GM18951 (cell line): ENCODE results near the gene SNAI3.

ENCODE experiments used
- POLR2A ChIP-seq: IDR thresholded peaks from 4 replicates; pipeline ENCODE4 v1.6.1; 2011; ENCODE audit warnings: mild to moderate bottlenecking; ENCODE audit not compliant: insufficient read length, insufficient read depth; ENCODE audit errors: extremely low read depth
- in situ Hi-C: fragments of 300-500 bp; cut with MboI; formaldehyde crosslinking; loops from one replicate; pipeline ENCODE4 v1.12.0; 2022; ENCODE audit warnings: low sequenced_read_pairs, mixed read lengths, inconsistent platforms; ENCODE audit not compliant: unreplicated experiment

Gene SNAI3

DNA sequence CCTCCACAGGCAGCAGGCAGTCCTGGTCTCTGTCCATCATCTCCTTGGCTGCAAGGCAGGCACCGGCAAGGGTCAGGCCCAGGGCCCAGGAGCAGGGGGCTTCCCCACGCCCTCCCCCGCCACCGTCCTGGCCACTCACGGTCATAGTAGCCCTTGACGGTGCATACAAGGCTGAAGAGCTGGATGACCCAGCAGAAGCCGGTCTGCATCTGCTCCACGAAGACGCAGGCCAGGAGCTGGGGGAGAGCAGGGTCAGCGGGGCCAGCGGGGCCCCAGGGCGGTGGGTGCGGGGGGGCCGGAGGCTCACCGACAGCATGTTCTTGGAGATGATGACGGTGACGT is 40.1 kb upstream of the SNAI3 start:
- no peak for TF ChIP-seq POLR2A
- in situ Hi-C loops: no loop called here

DNA sequence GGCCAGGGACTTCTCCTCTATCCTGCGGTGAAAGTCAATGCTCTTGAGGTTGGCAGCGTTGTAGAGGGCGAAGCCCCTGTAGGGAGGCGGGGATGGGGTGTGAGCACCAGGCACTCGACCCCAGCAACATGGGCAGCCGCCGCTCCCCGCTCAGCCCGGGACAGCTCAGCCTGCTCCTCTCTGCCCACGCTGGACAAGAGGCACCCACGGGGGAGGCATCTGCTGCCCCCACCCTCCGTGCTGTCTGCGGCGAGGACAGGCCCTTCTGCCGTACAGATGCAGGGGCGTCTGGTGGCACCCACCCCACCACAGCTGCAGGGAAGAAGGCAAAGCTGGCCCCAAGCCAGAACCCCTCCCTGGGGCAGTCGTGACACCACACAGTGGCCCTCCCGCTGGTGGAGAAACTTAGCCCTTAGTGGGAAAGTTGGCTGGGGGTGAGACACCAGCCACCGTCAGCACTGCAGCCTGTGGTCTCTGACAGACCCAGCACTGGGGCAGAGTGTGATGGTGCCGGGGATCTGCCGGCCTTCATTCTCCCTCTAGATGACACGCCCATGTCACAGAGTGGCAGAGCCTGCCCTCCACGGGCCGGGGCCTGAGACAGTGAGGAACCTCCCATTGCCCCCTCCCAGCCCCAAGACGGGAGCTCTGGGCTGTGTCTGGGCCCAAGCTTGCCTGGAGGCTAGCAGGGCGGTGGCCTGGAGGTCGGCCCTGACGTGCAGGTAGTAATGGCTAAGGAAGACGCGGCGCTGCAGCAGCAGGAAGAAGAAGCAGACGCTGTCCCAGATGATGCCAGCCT is 39.5 kb upstream of the SNAI3 start:
- TF ChIP-seq POLR2A: no peak
- in situ Hi-C loops: no loop called here

DNA sequence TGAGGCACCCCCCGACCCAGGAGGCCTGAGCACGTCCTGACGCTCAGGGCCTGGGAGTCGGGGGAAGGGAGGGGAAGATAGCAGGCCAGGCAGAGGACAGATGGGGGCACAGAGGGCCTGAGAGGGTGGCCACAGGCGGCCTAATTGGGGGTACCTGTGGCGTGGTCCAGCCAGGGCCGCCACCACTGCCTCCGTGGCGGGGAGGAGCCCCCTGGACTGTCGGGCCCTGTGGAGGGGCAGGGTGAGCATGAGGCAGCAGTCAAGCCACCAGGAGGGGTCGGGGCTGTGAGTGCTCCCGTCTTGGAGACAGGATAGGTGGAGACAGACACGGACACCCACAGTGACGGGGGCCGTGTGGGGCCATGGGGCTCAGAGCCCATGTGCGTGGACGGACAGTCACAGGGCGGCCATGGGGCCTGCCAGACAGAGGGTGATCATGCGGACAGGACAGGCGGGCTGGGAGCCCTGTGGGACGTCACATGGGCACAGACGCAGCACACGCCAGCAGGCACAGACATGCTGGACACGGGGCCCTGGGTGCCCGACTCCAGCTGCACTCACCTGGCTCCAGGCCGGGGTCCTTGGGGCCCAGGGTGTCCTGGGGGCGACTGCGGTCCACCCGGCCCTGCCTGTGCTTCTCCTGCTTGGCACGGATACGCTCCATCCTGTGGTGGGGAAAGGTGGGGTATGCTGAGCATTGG is 38.7 kb upstream of the SNAI3 start:
- TF ChIP-seq POLR2A: no peak
- in situ Hi-C loops: no loop called here

DNA sequence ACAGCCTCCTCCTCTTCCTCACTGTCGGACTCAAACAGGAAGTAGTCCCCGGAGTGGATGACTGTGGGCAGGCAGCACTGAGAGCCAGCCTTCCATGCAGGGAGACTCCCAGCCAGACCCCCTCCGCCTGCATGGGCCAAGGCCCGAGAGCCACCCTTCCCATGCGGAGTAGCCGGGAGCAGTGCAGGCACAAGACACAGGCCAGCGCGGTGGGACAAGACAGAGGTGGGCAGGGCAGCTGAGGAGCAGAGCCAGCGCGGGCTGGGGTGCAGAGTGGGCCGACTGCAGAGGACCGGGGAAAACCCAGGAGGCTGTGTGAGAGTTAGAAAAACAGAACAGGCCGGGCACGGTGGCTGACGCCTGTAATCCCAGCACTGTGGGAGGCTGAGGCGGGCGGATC is 37.6 kb upstream of the SNAI3 start:
- in situ Hi-C loops: no loop called here
- no peak for TF ChIP-seq POLR2A

DNA sequence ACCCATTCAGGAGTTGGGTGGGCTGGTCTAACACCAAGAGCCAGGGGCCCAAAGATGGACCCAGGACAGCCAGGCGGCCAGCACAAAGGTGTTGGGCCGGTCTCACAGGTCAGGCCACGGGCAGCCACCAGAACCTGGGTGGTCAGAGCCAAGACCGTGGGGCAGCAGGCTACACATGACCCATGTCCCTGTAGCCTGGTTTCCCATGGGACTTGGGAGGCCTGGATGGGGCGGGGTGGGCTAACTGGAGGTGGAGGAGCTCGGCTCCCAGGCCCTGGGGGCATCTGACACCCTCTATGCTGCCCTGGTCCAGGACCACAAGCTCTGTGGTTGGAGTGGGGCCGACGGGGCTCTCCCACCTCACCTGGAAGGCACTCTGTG is 37.2 kb upstream of the SNAI3 start:
- in situ Hi-C loops: no loop called here
- no peak for TF ChIP-seq POLR2A

DNA sequence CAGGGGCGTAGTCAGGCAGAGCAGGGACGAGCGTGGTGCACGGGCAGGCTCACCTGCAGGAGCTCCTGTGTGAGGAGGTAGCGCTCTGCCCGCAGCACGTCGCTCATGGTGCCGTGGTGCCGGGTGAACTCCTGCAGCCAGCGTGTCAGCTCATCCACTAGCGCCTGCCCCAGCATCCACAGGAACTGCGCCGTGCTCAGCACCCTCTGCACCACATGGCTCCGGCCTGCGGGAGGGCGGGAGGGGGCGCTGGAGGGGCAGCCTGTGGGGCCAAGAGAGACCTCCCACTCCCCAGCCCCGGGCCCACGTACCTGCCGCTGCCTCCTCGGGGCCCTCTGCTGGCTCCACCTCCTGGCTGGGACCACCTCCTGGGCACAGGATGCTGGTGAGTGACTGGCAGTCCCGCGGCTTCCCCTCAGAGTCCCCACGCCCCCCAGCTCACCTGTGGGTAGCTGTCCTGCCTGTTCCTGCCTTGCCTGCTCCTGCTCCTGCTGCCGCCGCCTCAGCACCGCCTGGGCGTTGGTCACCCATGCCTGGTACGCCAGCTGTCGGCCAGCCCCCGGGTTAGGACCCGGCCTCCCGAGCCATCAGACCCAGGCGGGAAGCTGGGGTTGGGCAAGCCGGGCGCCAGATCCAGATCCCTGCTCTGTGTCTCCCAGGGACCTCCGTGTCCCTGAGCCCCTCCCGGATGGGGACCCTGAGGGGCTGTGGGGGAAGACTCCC is 36.6 kb upstream of the SNAI3 start:
- in situ Hi-C loops: no loop called here
- no peak for TF ChIP-seq POLR2A

DNA sequence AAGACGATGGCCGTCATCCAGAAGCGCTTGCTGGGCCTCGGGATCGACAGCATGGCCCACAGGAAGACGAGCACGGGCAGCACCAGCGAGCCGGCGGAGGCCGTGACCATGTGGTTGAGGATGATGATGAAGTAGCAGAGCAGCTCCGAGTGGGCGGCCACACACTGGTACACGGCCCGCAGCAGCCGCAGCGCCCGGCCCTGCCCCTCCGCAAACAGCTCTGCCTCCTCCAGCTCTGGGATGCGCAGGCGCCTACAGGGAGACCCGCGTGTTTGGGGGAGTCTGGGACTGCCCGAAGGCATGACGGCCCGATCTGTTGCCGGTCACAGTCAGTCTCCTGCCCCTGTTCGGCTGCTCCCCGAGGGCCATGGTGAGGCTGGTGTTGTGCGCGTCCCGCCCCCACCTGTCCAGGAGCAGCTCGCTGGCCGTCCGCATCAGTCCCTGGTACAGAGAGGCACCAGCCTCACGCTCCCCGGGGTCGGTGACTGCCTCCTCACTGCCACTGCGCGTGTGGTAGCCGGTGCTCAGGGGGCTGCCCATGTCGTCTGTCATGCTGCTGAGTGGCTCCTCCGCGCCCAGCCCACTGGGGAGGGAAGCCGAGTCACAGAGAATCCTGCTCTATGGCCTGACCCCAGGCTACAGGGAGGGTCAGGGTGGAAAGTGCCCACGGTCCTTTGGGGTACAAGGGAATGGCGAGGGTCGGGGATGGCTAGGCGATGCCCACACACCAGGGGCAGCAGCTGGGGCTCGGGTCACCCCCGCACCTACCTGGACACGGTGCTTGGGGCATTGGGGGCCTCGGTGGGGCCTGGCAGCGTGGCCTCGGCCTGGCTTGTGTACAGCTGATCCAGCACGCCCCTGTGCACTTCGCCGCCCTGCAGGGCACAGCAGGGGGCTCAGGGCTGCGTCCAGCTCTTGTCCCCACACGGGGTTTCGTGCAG is 35.8 kb upstream of the SNAI3 start:
- in situ Hi-C loops: no loop called here
- no peak for TF ChIP-seq POLR2A

DNA sequence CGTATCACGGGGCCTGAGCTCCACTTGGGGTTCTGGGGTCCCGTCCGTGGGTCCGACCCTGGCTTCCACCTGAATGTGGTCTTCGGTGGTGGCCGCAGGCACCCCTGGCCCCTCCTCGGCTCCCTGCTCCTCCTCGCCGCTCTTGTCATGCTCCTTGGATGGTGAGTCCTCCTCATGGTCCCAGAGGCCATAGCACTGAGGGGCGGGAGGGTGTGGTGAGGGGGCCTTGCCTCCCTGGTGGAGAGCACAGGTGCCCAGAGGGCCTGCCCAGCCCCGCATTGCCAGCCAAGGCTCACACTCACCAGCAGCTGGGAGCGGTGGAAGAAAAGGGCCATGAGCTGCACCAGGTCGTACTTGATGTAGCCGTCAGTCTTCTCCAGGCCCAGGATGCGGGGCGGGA is 34.9 kb upstream of the SNAI3 start:
- TF ChIP-seq POLR2A: no peak
- in situ Hi-C loops: no loop called here

DNA sequence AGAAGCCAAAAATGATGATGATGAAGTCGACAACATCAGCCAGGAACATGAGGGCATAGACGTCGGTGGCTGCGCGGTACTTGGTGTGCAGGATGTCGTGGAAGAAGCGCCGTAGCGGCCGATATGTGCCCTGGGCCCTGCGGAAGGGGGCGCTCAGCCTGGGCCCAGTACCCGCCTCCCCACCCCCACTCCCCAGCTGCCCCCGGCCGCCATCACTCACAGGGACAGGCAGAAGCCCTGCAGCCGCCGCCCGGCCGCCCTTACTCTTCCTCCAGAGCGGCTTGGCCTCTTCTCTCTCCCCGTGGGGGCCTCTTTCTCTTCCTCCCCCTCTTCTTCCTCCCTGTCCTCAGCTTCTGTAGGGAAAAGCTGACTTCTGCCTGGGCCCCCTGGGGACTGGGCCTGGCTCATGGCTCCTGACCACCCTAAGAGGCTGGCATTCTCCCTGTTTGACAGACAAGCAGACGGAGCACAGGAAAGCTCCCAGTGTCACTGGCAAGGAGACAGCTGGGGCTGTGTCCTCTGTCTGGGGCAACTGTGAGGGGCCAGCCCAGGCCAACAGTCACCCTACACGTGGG is 34.2 kb upstream of the SNAI3 start:
- peak; percentile 10 for TF ChIP-seq POLR2A
- in situ Hi-C loops: no loop called here

DNA sequence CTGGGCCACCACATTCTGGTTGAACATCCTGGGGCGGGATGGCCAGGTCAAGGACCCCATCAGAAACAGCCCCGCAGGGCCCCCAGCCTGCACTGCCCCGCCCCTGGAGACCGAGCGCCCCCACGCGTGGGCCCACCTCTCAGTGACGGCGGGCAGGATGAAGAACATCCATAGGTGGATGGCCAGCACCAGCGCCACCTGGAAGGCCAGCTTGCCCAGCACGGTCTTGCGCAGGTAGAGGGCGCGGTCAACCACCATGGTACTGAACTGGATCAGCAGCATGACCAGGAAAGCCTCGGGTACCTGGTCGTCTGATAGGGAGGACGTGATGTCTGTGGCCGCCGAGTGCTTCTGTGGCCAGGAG is 33.6 kb upstream of the SNAI3 start:
- TF ChIP-seq POLR2A: no peak

DNA sequence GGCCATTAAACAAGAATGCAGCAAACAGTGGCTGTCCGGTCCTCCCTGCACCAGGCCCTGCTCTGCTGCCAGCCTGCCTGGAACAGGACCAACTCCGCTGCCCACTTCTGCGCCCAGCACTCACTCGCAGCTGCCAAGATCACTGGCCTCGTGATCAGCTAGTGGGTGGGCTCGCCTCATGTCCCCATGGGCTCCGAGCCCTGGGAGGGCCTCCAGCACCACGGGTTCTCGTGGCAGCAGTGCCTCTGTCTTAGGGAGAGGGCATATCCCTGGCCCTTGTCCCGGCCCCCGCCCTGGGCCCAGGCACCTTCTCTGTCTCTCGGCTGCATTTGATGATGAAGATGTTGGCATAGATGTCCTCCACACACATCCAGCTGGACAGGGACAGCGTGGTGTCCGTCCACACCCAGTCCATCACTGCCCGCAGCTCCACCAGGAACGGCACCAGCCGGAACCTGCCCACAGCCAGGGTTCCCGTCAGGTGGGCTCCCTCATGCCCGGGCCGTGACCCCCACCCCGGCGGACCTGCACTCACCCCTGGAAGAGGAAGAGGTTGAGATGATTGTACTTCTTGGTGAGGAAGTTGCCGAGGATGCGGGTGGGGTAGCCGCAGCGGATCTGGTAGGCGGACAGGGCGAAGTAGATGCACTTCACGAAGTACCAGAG is 33.1 kb upstream of the SNAI3 start:
- in situ Hi-C loops: no loop called here
- no peak for TF ChIP-seq POLR2A

More for the DNA sequence above, 33.6 kb upstream of the SNAI3 start:
- in situ Hi-C loops: no loop called here

DNA sequence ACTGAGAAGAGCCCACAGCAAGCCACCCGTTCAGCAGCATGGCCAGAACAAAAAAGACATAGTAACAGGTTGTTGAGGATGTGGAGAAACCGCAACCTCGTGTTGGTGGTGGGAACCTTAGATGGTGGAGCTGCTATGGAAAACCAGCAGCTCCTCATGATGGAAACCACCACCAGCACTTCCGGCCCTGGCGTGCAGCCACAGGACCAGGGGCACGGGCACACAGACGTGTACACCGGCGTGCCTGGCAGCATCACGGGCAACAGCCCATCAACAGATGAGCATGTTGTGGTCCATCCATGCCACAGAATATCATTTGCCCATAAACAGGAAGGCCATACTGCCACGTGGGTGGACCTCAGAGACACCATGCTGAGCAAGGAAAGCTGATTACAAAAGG is 31.9 kb upstream of the SNAI3 start:
- no peak for TF ChIP-seq POLR2A
- in situ Hi-C loops: no loop called here
